SK-N-SH (cell line): Measurements from ENCODE around the gene ACOT7.

Experiments
- CHD2 ChIP-seq: fragments of 150-350 bp; IDR thresholded peaks from 2 replicates; pipeline ENCODE4 v1.6.1; 2018; ENCODE audit warnings: low read length; ENCODE audit not compliant: partially characterized antibody
- EP300 ChIP-seq, 2 experiments: IDR thresholded peaks; 2 replicates each; pipeline versions ENCODE4 v1.4.0 to v1.6.1; 2012; ENCODE audit warnings: borderline replicate concordance in 1 of 2, low read depth in 1 of 2, low read length in 1 of 2
- EZH2phosphoT487 ChIP-seq: fragments of 200-600 bp; sonication (generic); IDR thresholded peaks from 2 replicates; pipeline ENCODE4 v1.6.1; 2017; ENCODE audit warnings: low read depth, mixed run types, mild to moderate bottlenecking, antibody characterized with exemption, moderate library complexity, borderline replicate concordance
- GABPA ChIP-seq: IDR thresholded peaks from 2 replicates; pipeline ENCODE4 v1.4.0; 2012; ENCODE audit warnings: low read depth, mild to moderate bottlenecking
- POLR2AphosphoS5 ChIP-seq: IDR thresholded peaks from 2 replicates; pipeline ENCODE4 v1.6.1; 2012; ENCODE audit warnings: low read depth, low read length
- RAD21 ChIP-seq: IDR thresholded peaks from 2 replicates; pipeline ENCODE4 v1.6.1; 2012; ENCODE audit warnings: mild to moderate bottlenecking, low read length
- SMC3 ChIP-seq: IDR thresholded peaks from 2 replicates; pipeline ENCODE4 v1.6.1; 2012; ENCODE audit warnings: low read depth, low read length, improper control_type of control experiment
- USF2 ChIP-seq: fragments of 150-350 bp; IDR thresholded peaks from 2 replicates; pipeline ENCODE4 v1.6.1; 2017; ENCODE audit warnings: antibody characterized with exemption, low read length, low read depth, borderline replicate concordance
- YY1 ChIP-seq: IDR thresholded peaks from 2 replicates; pipeline ENCODE4 v1.4.0; 2012; ENCODE audit warnings: low read depth, mild to moderate bottlenecking
- ZBTB33 ChIP-seq: IDR thresholded peaks from 2 replicates; pipeline ENCODE4 v1.4.0; 2012; ENCODE audit warnings: low read depth, borderline replicate concordance
- TF ChIP-seq, protein P1 (sequence below): fragments of 200-600 bp; sonication (generic); IDR thresholded peaks from 2 replicates; pipeline ENCODE4 v1.6.1; 2017; ENCODE audit warnings: antibody characterized with exemption, mild to moderate bottlenecking, moderate library complexity
- TF ChIP-seq, protein P2 (sequence below): IDR thresholded peaks from 2 replicates; pipeline ENCODE4; 2012

DNA sequence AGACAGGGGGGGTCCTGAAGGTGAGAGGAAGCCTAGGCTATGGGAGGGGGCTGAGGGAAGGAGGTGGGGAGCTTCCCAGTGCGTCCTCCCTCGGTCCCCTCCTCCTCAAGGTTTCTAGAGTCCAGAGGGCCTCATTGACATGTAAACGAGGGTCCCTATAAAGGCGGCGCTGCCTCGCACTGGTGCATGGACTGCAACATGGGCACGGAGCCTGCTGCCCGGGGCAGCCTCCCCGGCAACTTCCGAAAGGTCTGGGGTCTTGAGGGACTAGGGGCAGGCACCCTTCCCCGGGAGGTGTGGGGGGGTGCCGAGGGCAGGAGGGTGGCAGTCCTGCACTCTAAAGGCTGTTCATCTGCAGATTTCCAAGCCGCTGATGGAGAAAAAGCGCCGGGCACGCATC, 149.6 kb downstream of the ACOT7 start, which contains the start of gene HES3:
- TF ChIP-seq EP300 (IDR thresholded peaks at IDR 0.05; ENCODE audit: borderline replicate concordance in 1 of 2, low read depth in 1 of 2, low read length in 1 of 2) (no peak), RAD21 (no peak), EZH2phosphoT487 (no peak), YY1 (no peak), POLR2AphosphoS5 (no peak), ZBTB33 (no peak), SMC3 (no peak), CHD2 (no peak), USF2 (no peak), GABPA (no peak)
- TF ChIP-seq, protein P1, sequence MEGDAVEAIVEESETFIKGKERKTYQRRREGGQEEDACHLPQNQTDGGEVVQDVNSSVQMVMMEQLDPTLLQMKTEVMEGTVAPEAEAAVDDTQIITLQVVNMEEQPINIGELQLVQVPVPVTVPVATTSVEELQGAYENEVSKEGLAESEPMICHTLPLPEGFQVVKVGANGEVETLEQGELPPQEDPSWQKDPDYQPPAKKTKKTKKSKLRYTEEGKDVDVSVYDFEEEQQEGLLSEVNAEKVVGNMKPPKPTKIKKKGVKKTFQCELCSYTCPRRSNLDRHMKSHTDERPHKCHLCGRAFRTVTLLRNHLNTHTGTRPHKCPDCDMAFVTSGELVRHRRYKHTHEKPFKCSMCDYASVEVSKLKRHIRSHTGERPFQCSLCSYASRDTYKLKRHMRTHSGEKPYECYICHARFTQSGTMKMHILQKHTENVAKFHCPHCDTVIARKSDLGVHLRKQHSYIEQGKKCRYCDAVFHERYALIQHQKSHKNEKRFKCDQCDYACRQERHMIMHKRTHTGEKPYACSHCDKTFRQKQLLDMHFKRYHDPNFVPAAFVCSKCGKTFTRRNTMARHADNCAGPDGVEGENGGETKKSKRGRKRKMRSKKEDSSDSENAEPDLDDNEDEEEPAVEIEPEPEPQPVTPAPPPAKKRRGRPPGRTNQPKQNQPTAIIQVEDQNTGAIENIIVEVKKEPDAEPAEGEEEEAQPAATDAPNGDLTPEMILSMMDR: no peak
- TF ChIP-seq, protein P2, sequence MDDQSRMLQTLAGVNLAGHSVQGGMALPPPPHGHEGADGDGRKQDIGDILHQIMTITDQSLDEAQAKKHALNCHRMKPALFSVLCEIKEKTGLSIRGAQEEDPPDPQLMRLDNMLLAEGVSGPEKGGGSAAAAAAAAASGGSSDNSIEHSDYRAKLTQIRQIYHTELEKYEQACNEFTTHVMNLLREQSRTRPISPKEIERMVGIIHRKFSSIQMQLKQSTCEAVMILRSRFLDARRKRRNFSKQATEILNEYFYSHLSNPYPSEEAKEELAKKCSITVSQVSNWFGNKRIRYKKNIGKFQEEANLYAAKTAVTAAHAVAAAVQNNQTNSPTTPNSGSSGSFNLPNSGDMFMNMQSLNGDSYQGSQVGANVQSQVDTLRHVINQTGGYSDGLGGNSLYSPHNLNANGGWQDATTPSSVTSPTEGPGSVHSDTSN: no peak
